ENCODE results near the gene CENPX.

- no peak for TF ChIP-seq EZH2 (IDR thresholded peaks at IDR 0.05; ENCODE audit: borderline replicate concordance, low read depth, low read length, severe bottlenecking)
- no peak for TF ChIP-seq CTCF (IDR thresholded peaks at IDR 0.05; ENCODE audit: extremely low read depth in 1 of 2, insufficient read depth in 1 of 2, low read depth in 1 of 2, low read length in 2 of 2)
- TF ChIP-seq POLR2A (IDR thresholded peaks at IDR 0.05; ENCODE audit: low read depth, low read length), result no peak
- no peak for TF ChIP-seq POLR2AphosphoS5 (IDR thresholded peaks at IDR 0.05; ENCODE audit: insufficient read depth, low read depth, low read length)
These were observed 30.0 kb upstream of the CENPX start for GRCh38 chr17:82052638-82053059.
